ENCODE measurements around the gene MYO15B.

- TF ChIP-seq CTCF (conservative IDR thresholded peaks at IDR 0.05; ENCODE audit: low read length) (no peak), EZH2phosphoT487 (IDR thresholded peaks at IDR 0.05; ENCODE audit: borderline replicate concordance) (no peak)
Measured at GRCh38 chr17:75571197-75571884, 16.3 kb upstream of the MYO15B start.
